Measurements from ENCODE around the gene FSTL4.

FSTL4 gene

GRCh38 chr5:133494232-133494922 is 118.0 kb downstream of the FSTL4 start:
- Histone ChIP-seq H3K4me2 (ENCODE audit: low read length) (no peak overlapping the region), H3F3A (ENCODE audit: insufficient read depth, low read length) (no peaks in the 10 kb centered on the region), H3K4me3 (ENCODE audit: low read depth, low read length, poor library complexity, severe bottlenecking) (no peak overlapping the region), H3K9ac (ENCODE audit: low read length) (no peak overlapping the region), H3K4me1 (ENCODE audit: insufficient read depth, low read length, severe bottlenecking) (no peaks in the 10 kb centered on the region), H3K9me2 (ENCODE audit: low read depth, low read length) (no peaks in the 10 kb centered on the region), H3K79me2 (ENCODE audit: insufficient read depth, low read length) (no peaks in the 10 kb centered on the region), H3K27ac (ENCODE audit: low read depth, low read length, poor library complexity, severe bottlenecking) (no peak overlapping the region), H3K27me3 (ENCODE audit: insufficient read depth, low read length) (0 out of 2 replicates have a peak, but pooled peaks cover 5% of the 10 kb centered on the region), H2AFZ (ENCODE audit: low read length) (no peak overlapping the region), H3K36me3 (ENCODE audit: insufficient read depth, low read length) (no peaks in the 10 kb centered on the region; the same call in 1 of the 2 replicates), H4K20me1 (ENCODE audit: insufficient read depth, low read length) (no peaks in the 10 kb centered on the region), H3K9me3 (ENCODE audit: low read length) (peaks cover 5% of the 10 kb centered on the region; the same call in 1 of the 2 replicates)
- no peak for TF ChIP-seq CTCF (IDR thresholded peaks at IDR 0.05; ENCODE audit: low read length)
- TF ChIP-seq EZH2 (IDR thresholded peaks at IDR 0.05; ENCODE audit: borderline replicate concordance, low read length), result no peak

GRCh38 chr5:133489632-133490031 is 122.7 kb downstream of the FSTL4 start:
- H3K27me3 ChIP-seq (ENCODE audit: insufficient read depth, low read length), result 0 out of 2 replicates have a peak, but pooled peaks cover 5% of the 10 kb centered on the region
- no peaks in the 10 kb centered on the region for H3K79me2 ChIP-seq (ENCODE audit: insufficient read depth, low read length)
- no peaks in the 10 kb centered on the region for H3K4me1 ChIP-seq (ENCODE audit: insufficient read depth, low read length, severe bottlenecking)
- H3K36me3 ChIP-seq (ENCODE audit: insufficient read depth, low read length), result no peaks in the 10 kb centered on the region; the same call in 1 of the 2 replicates
- no peak overlapping the region for H2AFZ ChIP-seq (ENCODE audit: low read length)
- no peak for TF ChIP-seq EZH2 (IDR thresholded peaks at IDR 0.05; ENCODE audit: borderline replicate concordance, low read length)
- TF ChIP-seq CTCF (IDR thresholded peaks at IDR 0.05; ENCODE audit: low read length), result peak; percentile 16; the same call in 1 of the 2 replicates
- H3K9me3 ChIP-seq (ENCODE audit: low read length), result peaks cover 5% of the 10 kb centered on the region; the same call in 1 of the 2 replicates
- no peaks in the 10 kb centered on the region for H3K9me2 ChIP-seq (ENCODE audit: low read depth, low read length)
- H4K20me1 ChIP-seq (ENCODE audit: insufficient read depth, low read length), result no peaks in the 10 kb centered on the region
- no peak overlapping the region for H3K4me3 ChIP-seq (ENCODE audit: low read depth, low read length, poor library complexity, severe bottlenecking)
- H3F3A ChIP-seq (ENCODE audit: insufficient read depth, low read length), result no peaks in the 10 kb centered on the region
- no peak overlapping the region for H3K9ac ChIP-seq (ENCODE audit: low read length)
- H3K27ac ChIP-seq (ENCODE audit: low read depth, low read length, poor library complexity, severe bottlenecking), result no peak overlapping the region
- H3K4me2 ChIP-seq (ENCODE audit: low read length), result no peak overlapping the region

GRCh38 chr5:133487093-133487492 is 125.2 kb downstream of the FSTL4 start:
- no peaks in the 10 kb centered on the region for H3K79me2 ChIP-seq (ENCODE audit: insufficient read depth, low read length)
- no peak overlapping the region for H3K4me3 ChIP-seq (ENCODE audit: low read depth, low read length, poor library complexity, severe bottlenecking)
- no peaks in the 10 kb centered on the region for H3K9me2 ChIP-seq (ENCODE audit: low read depth, low read length)
- H4K20me1 ChIP-seq (ENCODE audit: insufficient read depth, low read length), result no peaks in the 10 kb centered on the region
- no peaks in the 10 kb centered on the region for H3K4me1 ChIP-seq (ENCODE audit: insufficient read depth, low read length, severe bottlenecking)
- no peaks in the 10 kb centered on the region; the same call in 1 of the 2 replicates for H3K36me3 ChIP-seq (ENCODE audit: insufficient read depth, low read length)
- no peaks in the 10 kb centered on the region for H3F3A ChIP-seq (ENCODE audit: insufficient read depth, low read length)
- TF ChIP-seq EZH2 (IDR thresholded peaks at IDR 0.05; ENCODE audit: borderline replicate concordance, low read length) (no peak), CTCF (IDR thresholded peaks at IDR 0.05; ENCODE audit: low read length) (no peak)
- H3K4me2 ChIP-seq (ENCODE audit: low read length), result no peak overlapping the region
- no peak overlapping the region for H3K9ac ChIP-seq (ENCODE audit: low read length)
- H3K27ac ChIP-seq (ENCODE audit: low read depth, low read length, poor library complexity, severe bottlenecking), result no peak overlapping the region
- H3K9me3 ChIP-seq (ENCODE audit: low read length), result peaks cover 5% of the 10 kb centered on the region; the same call in 1 of the 2 replicates
- no peak overlapping the region for H2AFZ ChIP-seq (ENCODE audit: low read length)
- H3K27me3 ChIP-seq (ENCODE audit: insufficient read depth, low read length), result 0 out of 2 replicates have a peak, but pooled peaks cover 5% of the 10 kb centered on the region
